IMR-90 (cell line): ENCODE measurements around the gene SRCAP. TPM values are rescaled to one million over a fixed set of nuclear protein-coding genes. Genes with fewer than 3 reads are reported as not detected.

ENCODE experiments used
- ATAC-seq: fragments of 200-7000 bp; cut with Tn5 transposase; 2 replicates; pipeline ENCODE4 v1.9.1; 2020; ENCODE audit warnings: low read depth, mild to moderate bottlenecking, moderate library complexity
- BruUV-seq: library from RNA; stranded (reverse); fragments of 400-500 nt; replicated peaks from 2 replicates; lab custom pipeline; 2021; lab: Mats Ljungman, UMichigan
- CTCF ChIA-PET: fragments of 300-600 bp; formaldehyde crosslinking; extraction: SDS; loops from one replicate; lab custom pipeline; 2021; ENCODE audit warnings: antibody characterized with exemption; lab: Yijun Ruan, JAX
- POLR2A ChIA-PET: fragments of 300-600 bp; sonication (Branson Sonifier 250); formaldehyde crosslinking; loops from one replicate; lab custom pipeline; 2022; ENCODE audit warnings: antibody characterized with exemption; ENCODE audit not compliant: unreplicated experiment; lab: Charles Lee
- DNase-seq: peaks from one replicate; pipeline ENCODE4 v3.0.0; 2013
- H2AFZ ChIP-seq: replicated peaks from 2 replicates; pipeline ENCODE3; 2013; ENCODE audit warnings: low read length, mild to moderate bottlenecking; ENCODE audit not compliant: poor library complexity
- H2AK5ac ChIP-seq: 2 replicates; pipeline ENCODE4 v1.6.1; 2013; ENCODE audit warnings: low read depth, low read length, inconsistent platforms
- H2AK9ac ChIP-seq: replicated peaks from 2 replicates; pipeline ENCODE3; 2013; ENCODE audit warnings: mild to moderate bottlenecking, low read depth, low read length, moderate library complexity; ENCODE audit not compliant: poor library complexity
- H2BK120ac ChIP-seq: 2 replicates; pipeline ENCODE4 v1.6.1; 2013; ENCODE audit warnings: low read depth, low read length, inconsistent platforms
- H2BK15ac ChIP-seq: 3 replicates; pipeline ENCODE4 v1.6.1; 2013; ENCODE audit warnings: low read depth, low read length, inconsistent platforms
- H2BK20ac ChIP-seq: 2 replicates; pipeline ENCODE4 v1.6.1; 2013; ENCODE audit warnings: low read depth, mild to moderate bottlenecking, inconsistent platforms, low read length, moderate library complexity
- H2BK5ac ChIP-seq: 2 replicates; pipeline ENCODE4 v1.6.1; 2013; ENCODE audit warnings: mild to moderate bottlenecking, low read depth, low read length, inconsistent platforms; ENCODE audit not compliant: poor library complexity, severe bottlenecking
- H3K14ac ChIP-seq: replicated peaks from 2 replicates; pipeline ENCODE4 v1.6.1; 2013; ENCODE audit warnings: low read depth, low read length, inconsistent platforms
- H3K18ac ChIP-seq: 2 replicates; pipeline ENCODE4 v1.6.1; 2013; ENCODE audit warnings: low read depth, low read length, control low read depth
- H3K23ac ChIP-seq: 2 replicates; pipeline ENCODE4 v1.6.1; 2013; ENCODE audit warnings: low read depth, low read length, inconsistent platforms
- H3K27ac ChIP-seq: 2 replicates; pipeline ENCODE4 v1.5.1; 2013; ENCODE audit warnings: mild to moderate bottlenecking, control low read depth, low read length; ENCODE audit not compliant: insufficient read depth
- H3K27me3 ChIP-seq: 2 replicates; pipeline ENCODE4 v1.6.1; 2013; ENCODE audit warnings: low read length; ENCODE audit not compliant: control insufficient read depth, insufficient read depth
- H3K36me3 ChIP-seq: 2 replicates; pipeline ENCODE4 v1.6.1; 2013; ENCODE audit warnings: low read length, mixed read lengths; ENCODE audit not compliant: control insufficient read depth, insufficient read depth
- H3K4ac ChIP-seq: 2 replicates; pipeline ENCODE4 v1.6.1; 2013; ENCODE audit warnings: low read depth, low read length, inconsistent platforms
- H3K4me1 ChIP-seq: 2 replicates; pipeline ENCODE4 v1.6.1; 2013; ENCODE audit warnings: low read length, mixed read lengths; ENCODE audit not compliant: control insufficient read depth, insufficient read depth
- H3K4me2 ChIP-seq: 2 replicates; pipeline ENCODE4 v1.6.1; 2013; ENCODE audit warnings: low read depth, mild to moderate bottlenecking, control low read depth, low read length, moderate library complexity
- H3K4me3 ChIP-seq: 2 replicates; pipeline ENCODE4 v1.5.1; 2013; ENCODE audit warnings: low read depth, mild to moderate bottlenecking, control low read depth, low read length, moderate library complexity; ENCODE audit not compliant: insufficient read depth
- H3K56ac ChIP-seq: 2 replicates; pipeline ENCODE4 v1.6.1; 2013; ENCODE audit warnings: low read length, inconsistent platforms; ENCODE audit not compliant: insufficient read depth; ENCODE audit errors: extremely low read depth
- H3K79me1 ChIP-seq, 2 experiments: 2 replicates each; pipeline ENCODE4 v1.6.1; 2013; ENCODE audit warnings: low read length in 2 of 2, inconsistent platforms in 1 of 2, low read depth in 1 of 2
- H3K9ac ChIP-seq: 2 replicates; pipeline ENCODE4 v1.6.1; 2013; ENCODE audit warnings: low read depth, low read length, control low read depth
- H3K9me1 ChIP-seq: 2 replicates; pipeline ENCODE4 v1.6.1; 2013; ENCODE audit warnings: low read length, inconsistent platforms; ENCODE audit not compliant: insufficient read depth
- H3K9me3 ChIP-seq: 2 replicates; pipeline ENCODE4 v1.6.1; 2013; ENCODE audit warnings: low read length; ENCODE audit not compliant: control insufficient read depth, insufficient read depth
- H4K20me1 ChIP-seq: 2 replicates; pipeline ENCODE4 v1.6.1; 2013; ENCODE audit warnings: low read length, inconsistent platforms; ENCODE audit not compliant: insufficient read depth
- H4K5ac ChIP-seq: 2 replicates; pipeline ENCODE4 v1.6.1; 2013; ENCODE audit warnings: mild to moderate bottlenecking, low read depth, low read length, control low read depth
- H4K8ac ChIP-seq, 2 experiments: 2 replicates each; pipeline ENCODE4 v1.6.1; 2013; ENCODE audit warnings: low read depth in 2 of 2, low read length in 2 of 2, control low read depth in 1 of 2, inconsistent platforms in 1 of 2
- H4K91ac ChIP-seq: 2 replicates; pipeline ENCODE4 v1.6.1; 2013; ENCODE audit warnings: low read depth, low read length, inconsistent platforms; ENCODE audit not compliant: insufficient read depth
- BHLHE40 ChIP-seq: fragments of 150-350 bp; IDR thresholded peaks from 2 replicates; pipeline ENCODE4 v1.6.1; 2016; ENCODE audit warnings: mild to moderate bottlenecking, low read depth, low read length
- FOS ChIP-seq: fragments of 150-350 bp; IDR thresholded peaks from 2 replicates; pipeline ENCODE4 v1.6.1; 2016; ENCODE audit warnings: low read depth, low read length
- MAFK ChIP-seq: IDR thresholded peaks from 2 replicates; pipeline ENCODE4 v1.6.1; 2012; ENCODE audit warnings: low read depth, low read length, improper control_type of control experiment
- MAZ ChIP-seq: IDR thresholded peaks from 2 replicates; pipeline ENCODE4 v1.6.1; 2012; ENCODE audit warnings: low read depth, mild to moderate bottlenecking, low read length, improper control_type of control experiment, moderate library complexity, borderline replicate concordance
- MXI1 ChIP-seq: IDR thresholded peaks from 2 replicates; pipeline ENCODE4 v1.6.1; 2012; ENCODE audit warnings: low read depth, mild to moderate bottlenecking, low read length, moderate library complexity, borderline replicate concordance
- POLR2A ChIP-seq: IDR thresholded peaks from 2 replicates; pipeline ENCODE4 v1.6.1; 2012; ENCODE audit warnings: mild to moderate bottlenecking, low read depth, low read length
- RAD21 ChIP-seq: IDR thresholded peaks from 2 replicates; pipeline ENCODE4 v1.6.1; 2012; ENCODE audit warnings: low read length, improper control_type of control experiment
- RCOR1 ChIP-seq: IDR thresholded peaks from 2 replicates; pipeline ENCODE4 v1.6.1; 2012; ENCODE audit warnings: mild to moderate bottlenecking, low read length, improper control_type of control experiment; ENCODE audit not compliant: insufficient replicate concordance
- RFX5 ChIP-seq: IDR thresholded peaks from 2 replicates; pipeline ENCODE4 v1.8.0; 2012; ENCODE audit warnings: low read depth, mild to moderate bottlenecking, low read length, moderate library complexity
- SMC3 ChIP-seq: fragments of 150-350 bp; IDR thresholded peaks from 2 replicates; pipeline ENCODE4 v1.6.1; 2016; ENCODE audit warnings: low read depth, mild to moderate bottlenecking, antibody characterized with exemption, low read length, moderate library complexity
- WGBS, 2 experiments: methylation state at CpG; one replicate each; pipeline versions ENCODE4 v1.1.5 to v1.1.7; 2013; ENCODE audit warnings: missing lambda C conversion rate in 2 of 2; ENCODE audit not compliant: insufficient read length in 1 of 2; ENCODE audit errors: extremely low coverage in 2 of 2; 5-methylcytosine and 5-hydroxymethylcytosine counted together
- dilution Hi-C: fragments of 300-500 bp; cut with HindIII; formaldehyde crosslinking; loops from one replicate; pipeline ENCODE4 v1.14.3; 2018; ENCODE audit warnings: low sequenced_read_pairs; ENCODE audit not compliant: unreplicated experiment
- in situ Hi-C: fragments of 300-500 bp; cut with MboI; formaldehyde crosslinking; loops from 3 replicates; pipeline ENCODE4 v1.14.3; 2019; ENCODE audit warnings: low sequenced_read_pairs, inconsistent platforms, mixed read lengths
- intact Hi-C: fragments of 100-400 bp; cut with micrococcal nuclease; formaldehyde crosslinking; loops from 2 replicates; pipeline ENCODE4 v1.10.0; 2022
- polyA plus RNA-seq, 3 experiments: library from polyadenylated mRNA; depleted of rRNA; stranded (reverse); fragments of >200 nt; gene quantifications; 2 replicates each; pipeline ENCODE4 v1.2.3, GENCODE V29; 2012; ENCODE audit warnings: low replicate concordance in 1 of 3
- total RNA-seq: library from RNA; depleted of rRNA; stranded (reverse); fragments of >200 nt; gene quantifications from 2 replicates; pipeline ENCODE4 v1.2.3, GENCODE V29; 2012
- TF ChIP-seq, protein P1 (sequence below): fragments of 150-350 bp; IDR thresholded peaks from 2 replicates; pipeline ENCODE4 v1.6.1; 2016; ENCODE audit warnings: low read depth, mild to moderate bottlenecking, low read length, moderate library complexity, borderline replicate concordance
- TF ChIP-seq, protein P2 (sequence below): fragments of 150-350 bp; IDR thresholded peaks from 2 replicates; pipeline ENCODE4 v1.6.1; 2017; ENCODE audit warnings: mild to moderate bottlenecking, antibody characterized with exemption, low read length, low read depth

SRCAP gene
- total and polyA plus RNA-seq, 2 of the 4 experiments (the other 2 are of a cell fraction), result 4.5 to 8.2 TPM

- Histone ChIP-seq H3K27ac (no peak overlapping the region), H3K18ac (no peak overlapping the region), H3K9me1 (0 out of 2 replicates have a peak, but pooled peaks cover 4% of the 10 kb centered on the region), H3K56ac (no peak overlapping the region), H3K4me1 (peaks cover 12% of the 10 kb centered on the region), H3K27me3 (no peaks in the 10 kb centered on the region), H2BK120ac (no peak overlapping the region), H3K4ac (no peak overlapping the region), H3K9me3 (no peaks in the 10 kb centered on the region), H3K36me3 (peaks cover 35% of the 10 kb centered on the region), H2AFZ (no peak overlapping the region), H4K8ac (no peak overlapping the region), H2BK20ac (no peak overlapping the region), H2BK15ac (no peak overlapping the region), H3K23ac (no peak overlapping the region), H2BK5ac (no peak overlapping the region), H3K9ac (no peak overlapping the region), H3K79me1 (peaks cover 20 to 47% of the 10 kb centered on the region in 2 experiments), H4K20me1 (peaks cover 17% of the 10 kb centered on the region), H2AK5ac (no peak overlapping the region), H3K14ac (no peak overlapping the region), H2AK9ac (no peak overlapping the region), H4K91ac (no peak overlapping the region), H3K4me3 (no peak overlapping the region), H3K4me2 (no peak overlapping the region), H4K5ac (no peak overlapping the region)
- no TSS peak for BruUV-seq
- ATAC-seq (no peak), DNase-seq (no peak)
- ChIA-PET CTCF (no interaction called here), POLR2A (no interaction called here)
- no peak for TF ChIP-seq MXI1
- TF ChIP-seq RCOR1, result no peak
- no peak for TF ChIP-seq BHLHE40
- TF ChIP-seq MAFK, result no peak
- TF ChIP-seq FOS, result no peak
- TF ChIP-seq, protein P1, sequence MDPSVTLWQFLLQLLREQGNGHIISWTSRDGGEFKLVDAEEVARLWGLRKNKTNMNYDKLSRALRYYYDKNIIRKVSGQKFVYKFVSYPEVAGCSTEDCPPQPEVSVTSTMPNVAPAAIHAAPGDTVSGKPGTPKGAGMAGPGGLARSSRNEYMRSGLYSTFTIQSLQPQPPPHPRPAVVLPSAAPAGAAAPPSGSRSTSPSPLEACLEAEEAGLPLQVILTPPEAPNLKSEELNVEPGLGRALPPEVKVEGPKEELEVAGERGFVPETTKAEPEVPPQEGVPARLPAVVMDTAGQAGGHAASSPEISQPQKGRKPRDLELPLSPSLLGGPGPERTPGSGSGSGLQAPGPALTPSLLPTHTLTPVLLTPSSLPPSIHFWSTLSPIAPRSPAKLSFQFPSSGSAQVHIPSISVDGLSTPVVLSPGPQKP, result no peak
- no peak for TF ChIP-seq RFX5
- TF ChIP-seq, protein P2, sequence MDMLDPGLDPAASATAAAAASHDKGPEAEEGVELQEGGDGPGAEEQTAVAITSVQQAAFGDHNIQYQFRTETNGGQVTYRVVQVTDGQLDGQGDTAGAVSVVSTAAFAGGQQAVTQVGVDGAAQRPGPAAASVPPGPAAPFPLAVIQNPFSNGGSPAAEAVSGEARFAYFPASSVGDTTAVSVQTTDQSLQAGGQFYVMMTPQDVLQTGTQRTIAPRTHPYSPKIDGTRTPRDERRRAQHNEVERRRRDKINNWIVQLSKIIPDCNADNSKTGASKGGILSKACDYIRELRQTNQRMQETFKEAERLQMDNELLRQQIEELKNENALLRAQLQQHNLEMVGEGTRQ, result no peak
- TF ChIP-seq POLR2A, result no peak
- TF ChIP-seq SMC3, result no peak
- TF ChIP-seq RAD21, result no peak
- no peak for TF ChIP-seq MAZ
- in situ Hi-C loops (no loop called here), dilution Hi-C loops (no loop called here), intact Hi-C loops (loop anchor here (5.0 kb wide), 1 partner anchor 162 kb away; the partner anchor contains the start of gene FBXL19)
- no CpG with 5 or more reads among the region's 7 CpGs for WGBS, 2 experiments
These were observed 61.1 kb downstream of the SRCAP start for GRCh38 chr16:30760001-30760559.
